ENCODE results near the gene MYH10.

MYH10 gene

DNA sequence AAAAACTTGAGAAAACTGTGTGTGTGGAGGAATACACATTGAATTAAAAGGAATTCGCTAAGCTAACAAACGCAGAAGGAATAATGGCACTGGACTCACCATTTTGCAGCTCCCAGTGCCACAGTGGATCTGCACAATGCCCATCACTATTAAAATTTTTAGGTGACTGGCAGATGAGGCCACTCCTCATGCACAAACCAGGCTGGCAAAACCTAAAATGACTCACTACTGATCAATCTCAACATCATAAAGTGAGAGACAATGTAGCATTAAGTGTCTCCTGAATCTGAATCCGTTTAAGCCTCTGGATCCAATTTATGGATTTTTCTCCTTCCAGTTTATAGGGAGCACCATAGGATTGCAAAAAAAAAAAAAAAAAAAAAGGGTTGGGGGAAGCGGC, 20.6 kb downstream of the MYH10 start:
- DNase-seq (ENCODE audit: low read depth in 2 of 2) = no peak

DNA sequence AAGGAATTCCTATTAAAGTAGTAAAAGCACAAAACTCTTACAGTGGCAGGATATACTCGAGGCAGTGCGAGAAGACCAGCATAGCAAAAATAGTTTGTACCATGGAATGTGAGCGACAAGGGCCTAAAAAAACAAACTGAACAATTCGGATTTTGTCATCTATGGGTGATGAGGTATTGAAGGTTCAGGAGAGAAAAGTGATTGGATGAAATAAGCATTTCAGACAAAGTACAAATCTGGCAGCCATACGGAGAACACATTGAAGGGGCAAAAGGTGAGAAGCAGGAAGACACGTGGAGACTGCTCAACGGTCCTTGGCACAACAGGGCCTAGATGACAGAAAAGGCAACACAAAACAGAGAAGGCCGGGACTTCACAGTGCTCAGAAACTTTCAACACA, 22.5 kb downstream of the MYH10 start:
- DNase-seq (ENCODE audit: low read depth in 2 of 2) = no peak

DNA sequence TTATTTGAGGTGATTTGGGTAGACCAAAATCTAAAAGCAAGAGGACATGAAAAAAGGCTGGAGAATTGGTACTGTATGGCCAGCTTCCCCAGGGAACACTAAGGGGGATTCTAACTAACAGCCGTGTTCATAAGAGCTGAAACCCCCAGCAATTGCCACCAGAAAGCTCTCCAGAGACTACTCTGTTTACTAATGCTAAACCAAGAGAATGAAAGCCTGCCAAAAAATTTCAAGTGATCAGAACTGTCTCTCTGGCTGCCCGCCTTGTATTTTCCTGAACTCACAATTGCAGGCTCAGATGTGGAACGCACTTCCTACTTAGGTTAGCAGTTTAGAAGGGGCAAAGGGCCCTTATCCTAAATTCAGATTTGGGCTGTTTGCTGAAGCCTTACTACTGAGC, 24.1 kb downstream of the MYH10 start:
- DNase-seq (ENCODE audit: low read depth in 2 of 2) = no peak

DNA sequence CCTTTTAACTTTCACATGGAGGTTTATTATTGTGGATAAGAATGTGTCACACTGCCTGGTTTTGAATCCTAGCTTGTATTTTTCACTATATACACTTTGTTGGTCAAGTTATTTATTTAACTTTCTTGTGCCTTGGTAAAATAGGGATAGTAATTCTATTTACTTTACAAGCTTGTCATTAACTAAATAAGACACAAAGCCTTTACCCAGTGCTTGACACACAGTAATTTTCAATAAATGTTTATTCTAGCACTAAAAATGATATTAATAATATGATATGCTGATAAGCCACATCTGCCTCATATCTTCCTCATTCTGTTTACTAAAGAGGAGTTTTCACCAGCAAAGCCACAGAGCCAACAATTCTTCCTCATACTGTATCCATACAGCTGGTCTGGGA, 27.8 kb downstream of the MYH10 start:
- no peak for DNase-seq (ENCODE audit: low read depth in 2 of 2)

DNA sequence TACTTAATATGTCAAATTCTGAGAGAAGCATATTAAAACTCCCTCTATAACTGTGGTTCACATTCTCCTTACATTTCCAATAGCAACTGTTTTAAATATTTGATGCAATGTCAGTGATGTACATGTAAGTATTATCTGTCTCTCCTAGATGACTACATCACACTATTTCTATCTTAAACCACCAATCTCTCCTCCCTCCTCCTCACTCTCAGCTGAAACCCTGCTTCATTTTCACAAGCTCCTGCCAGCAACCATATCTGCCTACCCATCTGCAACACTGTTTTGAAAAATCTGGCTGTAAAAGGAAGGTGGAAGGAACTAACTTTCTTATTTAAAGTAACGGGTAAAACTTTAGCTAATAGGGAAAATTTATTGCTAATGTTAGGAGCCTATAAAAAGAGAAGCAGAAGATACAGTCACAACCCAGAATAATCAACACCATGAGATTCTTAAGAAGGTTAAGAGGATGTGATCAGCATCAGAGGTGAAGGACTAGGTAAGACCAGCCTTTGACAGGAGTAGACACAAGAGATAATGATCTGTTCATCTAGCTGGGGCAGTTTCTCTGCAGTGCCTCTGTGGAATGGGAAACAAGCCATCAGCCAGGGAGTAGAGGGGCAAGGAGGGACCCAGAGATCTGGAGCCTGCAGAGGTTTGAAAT, 31.0 kb downstream of the MYH10 start:
- DNase-seq (ENCODE audit: low read depth in 2 of 2) = no peak

DNA sequence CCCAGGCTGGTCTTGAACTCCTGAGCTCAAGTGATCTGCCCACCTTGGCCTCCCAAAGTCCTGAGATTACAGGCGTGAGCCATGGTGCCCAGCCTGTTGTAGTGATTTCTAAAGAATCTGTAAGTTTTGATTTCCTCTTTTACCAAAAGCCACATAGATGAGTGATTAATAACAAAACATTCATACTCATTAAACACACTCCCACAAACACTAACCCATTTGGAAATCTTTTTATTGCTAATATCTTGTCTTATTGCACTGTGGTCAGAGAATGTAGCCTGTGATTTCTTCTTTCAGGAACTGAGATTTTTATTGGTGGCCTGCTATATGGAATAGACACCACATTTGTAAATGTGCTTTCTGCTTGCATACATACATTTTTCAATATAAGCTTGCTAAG, 31.6 kb downstream of the MYH10 start:
- no peak for DNase-seq (ENCODE audit: low read depth in 2 of 2)

DNA sequence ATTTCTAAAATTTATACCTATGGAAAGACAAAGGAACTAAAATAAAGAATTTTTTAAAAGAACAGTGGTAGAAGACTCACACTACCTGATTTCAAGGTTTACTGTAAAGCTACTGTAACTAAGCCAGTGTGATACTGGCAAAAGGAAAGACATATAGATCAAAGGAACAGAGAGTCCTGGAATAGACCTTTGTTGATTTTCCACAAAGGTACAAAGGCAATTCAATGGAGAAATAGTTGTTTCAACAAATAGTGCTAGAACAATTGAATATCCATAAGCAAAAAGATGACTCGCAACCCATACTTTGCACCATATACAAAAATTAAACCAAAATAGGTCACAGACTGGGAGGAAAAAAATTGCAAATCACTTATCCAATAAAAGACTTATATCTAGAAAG, 36.7 kb downstream of the MYH10 start:
- no peak for DNase-seq (ENCODE audit: low read depth in 2 of 2)

DNA sequence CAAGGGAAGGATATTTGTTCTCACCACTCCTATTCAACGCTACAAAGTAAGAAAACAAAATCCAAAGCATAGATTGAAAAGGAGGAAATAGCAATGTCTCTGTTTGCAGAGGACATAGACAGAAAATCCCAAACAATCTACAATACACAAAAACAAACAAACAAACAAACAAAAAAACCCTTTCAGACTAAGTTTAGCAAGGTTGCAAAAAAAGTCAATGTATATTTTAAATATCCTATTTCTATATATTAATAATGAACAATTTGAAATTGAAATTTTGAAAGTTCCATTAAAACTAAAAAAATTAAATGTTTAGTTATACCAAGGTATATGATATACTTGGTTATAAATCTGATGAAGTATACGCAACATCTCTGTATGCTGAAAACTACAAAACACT, 37.2 kb downstream of the MYH10 start:
- no peak for DNase-seq (ENCODE audit: low read depth in 2 of 2)

DNA sequence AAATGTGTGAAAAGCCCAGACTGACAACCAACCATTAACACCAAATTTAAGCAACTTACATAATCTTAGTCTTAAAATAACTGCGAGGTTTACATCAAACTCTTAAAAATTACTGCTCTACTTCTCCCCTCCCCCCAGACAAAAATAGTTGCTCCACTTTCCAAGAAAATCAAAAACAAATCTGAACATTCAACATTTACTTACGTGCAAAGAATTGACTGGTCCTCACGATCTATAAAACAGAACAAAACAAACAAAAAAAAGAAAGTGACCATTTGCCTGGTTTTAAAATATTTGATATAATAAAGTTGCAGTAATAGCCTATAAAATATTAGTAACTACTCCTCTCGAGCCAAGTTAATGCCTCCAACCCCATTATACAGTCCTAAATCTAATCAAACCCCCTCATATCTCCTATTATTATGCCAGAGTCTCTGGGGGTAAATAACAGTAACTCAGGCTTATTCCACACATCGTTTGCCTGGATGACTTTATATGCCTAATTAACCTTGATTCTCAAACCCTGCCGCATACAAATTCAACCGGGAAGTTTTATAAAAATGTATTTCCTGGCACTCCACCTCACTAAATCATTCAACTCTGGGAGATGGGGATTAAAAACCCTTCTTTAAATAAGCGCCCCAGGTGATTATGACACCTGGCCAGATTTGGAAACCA, 41.5 kb downstream of the MYH10 start:
- DNase-seq (ENCODE audit: low read depth in 2 of 2) = no peak

DNA sequence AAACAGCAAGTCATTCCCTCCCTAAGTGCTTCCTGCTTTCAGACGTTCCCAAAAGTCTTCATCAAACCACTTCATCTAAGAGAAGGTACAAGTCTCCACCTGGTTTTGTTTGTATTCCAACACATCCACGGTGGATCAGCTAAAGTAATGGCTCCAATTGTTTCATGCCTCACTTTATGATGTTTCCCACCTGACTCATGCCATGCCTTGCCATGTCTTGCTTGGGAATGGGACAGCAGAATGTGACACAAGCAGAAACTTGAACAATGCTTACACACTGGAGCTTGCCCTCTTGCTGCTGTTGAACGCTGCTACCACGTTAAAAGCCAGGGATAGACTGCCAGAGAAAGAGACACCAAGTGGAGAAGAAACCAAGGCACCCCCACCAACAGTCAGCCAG, 43.8 kb downstream of the MYH10 start:
- DNase-seq (ENCODE audit: low read depth in 2 of 2) = no peak

DNA sequence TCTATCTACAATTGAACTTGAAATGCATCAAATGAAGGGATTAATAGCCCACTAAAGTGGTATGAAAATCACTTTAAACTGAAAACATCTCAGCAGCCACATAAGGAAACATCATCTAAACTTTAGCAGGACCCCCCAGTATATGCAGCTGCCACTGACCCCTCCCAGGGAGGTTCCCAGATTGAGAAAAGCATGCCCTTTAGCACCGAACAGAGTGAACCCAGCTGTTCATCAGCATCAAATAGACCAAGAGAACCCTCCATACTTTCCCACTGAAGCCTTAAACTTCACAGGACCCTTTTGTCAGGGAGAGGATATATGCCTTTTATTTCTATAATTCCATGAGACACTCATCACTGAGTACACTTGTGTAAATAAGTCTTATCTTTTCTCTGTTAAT, 44.6 kb downstream of the MYH10 start:
- no peak for DNase-seq (ENCODE audit: low read depth in 2 of 2)

DNA sequence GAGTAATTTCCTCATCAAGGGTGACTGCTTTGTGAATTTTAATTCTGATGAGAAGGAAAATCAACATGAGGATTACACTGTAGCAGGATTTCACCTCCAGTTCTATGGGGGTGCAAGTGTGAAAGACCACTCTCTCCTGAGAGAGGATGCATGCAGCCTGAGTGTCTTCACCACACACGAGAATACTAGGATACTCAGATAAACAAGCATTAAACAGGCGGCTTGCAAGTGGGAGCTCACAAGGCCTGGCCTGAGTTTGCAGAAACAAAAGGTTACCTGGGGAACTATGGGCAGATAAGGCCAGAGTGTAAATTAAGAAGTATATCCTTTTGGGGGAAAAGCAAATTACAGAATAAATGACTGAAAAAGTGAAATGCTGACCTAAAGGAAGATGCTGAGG, 46.6 kb downstream of the MYH10 start:
- DNase-seq (ENCODE audit: low read depth in 2 of 2) = no peak

DNA sequence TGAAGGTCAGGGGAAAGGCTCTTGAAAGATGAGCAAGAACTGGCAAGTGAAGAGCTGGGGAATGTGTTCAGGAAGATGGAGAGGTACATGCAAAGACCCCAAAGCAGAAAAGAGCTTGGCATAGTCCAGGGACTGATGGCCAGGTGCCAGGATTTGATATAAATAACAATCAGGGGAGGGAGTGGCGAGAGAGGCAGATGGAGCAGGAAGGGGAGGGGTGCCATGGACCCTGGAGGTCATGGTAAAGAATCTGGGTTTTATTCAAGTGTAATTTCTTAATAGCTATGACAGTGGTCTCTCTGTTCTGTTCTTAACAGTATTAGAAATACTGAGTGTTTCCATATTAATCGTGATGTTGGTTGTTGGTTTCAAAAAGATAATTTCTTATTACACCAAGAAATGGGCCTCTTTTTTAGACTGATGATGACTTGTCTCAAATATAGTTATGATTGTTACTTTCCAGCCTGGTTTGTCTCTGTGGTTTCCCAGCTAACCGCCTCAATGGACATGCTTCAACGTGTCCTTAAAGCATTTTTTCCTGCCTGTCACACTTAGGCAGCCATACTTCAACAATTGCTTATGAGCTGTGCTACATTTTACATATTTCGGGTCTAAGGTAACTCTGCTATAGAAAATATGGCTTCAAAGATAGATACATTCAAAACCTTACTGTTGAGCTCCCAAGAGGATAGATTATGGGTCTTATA, 49.4 kb downstream of the MYH10 start:
- no peak for DNase-seq (ENCODE audit: low read depth in 2 of 2)

DNA sequence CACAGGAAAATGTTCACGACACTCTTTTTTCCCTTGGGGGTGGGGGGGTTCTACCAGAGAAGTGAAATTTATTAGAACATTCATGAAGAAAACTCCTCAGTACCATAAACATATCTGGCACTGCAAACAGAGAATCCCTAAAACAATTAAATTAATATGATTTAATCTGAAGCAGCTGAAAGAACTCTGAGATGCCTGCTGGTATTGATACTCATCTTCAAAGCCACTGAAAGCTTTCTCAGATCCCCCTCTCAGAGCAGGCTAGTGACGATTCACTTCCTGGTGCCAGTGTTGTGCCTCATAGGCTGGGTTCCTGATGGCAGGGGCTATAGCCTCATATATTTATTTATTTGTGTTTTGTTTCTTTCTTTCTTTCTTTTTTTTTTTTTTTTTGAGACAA, 52.7 kb downstream of the MYH10 start:
- DNase-seq (ENCODE audit: low read depth in 2 of 2) = no peak

DNA sequence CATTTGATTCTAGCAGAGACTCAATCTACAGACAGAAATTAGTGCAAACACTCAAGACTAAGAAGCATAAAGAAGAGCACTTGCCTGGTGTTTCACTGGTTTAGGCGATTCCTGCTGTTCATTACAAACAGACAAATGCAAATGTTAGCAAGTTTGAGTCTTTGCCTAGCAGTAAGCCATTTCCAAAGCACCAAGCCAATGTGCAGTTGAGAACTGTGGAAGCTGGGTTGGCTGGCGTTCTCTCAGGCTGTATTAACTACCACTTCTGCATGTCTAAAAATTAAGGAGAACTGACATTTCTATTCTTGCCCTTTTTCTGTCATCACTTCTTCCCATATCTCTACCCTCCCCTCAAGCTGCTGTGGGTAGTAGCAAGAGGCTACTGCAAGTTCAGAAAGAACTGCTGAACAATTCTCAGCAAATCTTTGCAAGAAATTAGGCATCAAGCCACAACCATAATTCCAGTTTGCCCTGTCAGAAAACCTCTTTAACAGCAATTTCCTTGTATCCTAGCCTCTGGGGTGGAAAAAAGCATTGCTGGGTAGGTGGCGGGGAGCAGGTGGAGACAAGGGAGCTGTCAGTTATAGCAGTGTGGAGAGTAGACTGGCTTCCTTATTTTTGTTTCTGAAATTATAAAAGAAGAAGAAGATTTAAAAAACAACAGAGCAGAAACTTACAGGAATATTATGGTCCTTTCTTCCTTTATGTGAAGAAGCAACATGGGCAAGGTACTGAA, 53.8 kb downstream of the MYH10 start:
- DNase-seq (ENCODE audit: low read depth in 2 of 2) = no peak

DNA sequence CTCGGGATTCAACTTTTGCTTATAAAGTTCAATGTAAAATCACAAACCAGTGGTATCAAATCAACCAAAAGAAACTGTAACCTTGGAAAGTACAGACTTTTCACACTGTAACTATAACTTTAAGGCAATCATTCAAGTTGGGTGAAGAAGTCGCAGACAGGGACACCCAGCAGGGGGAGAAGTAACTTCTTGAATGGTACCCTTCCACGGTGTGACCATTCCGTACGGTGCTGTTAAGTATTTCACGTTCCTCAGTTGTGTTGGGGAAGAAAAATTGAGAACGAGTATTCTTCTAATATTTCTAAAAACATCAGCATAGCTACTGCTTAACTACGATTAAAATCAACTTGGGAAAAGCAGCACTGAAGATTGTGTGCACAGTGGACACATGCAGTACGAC, 55.8 kb downstream of the MYH10 start:
- no peak for DNase-seq (ENCODE audit: low read depth in 2 of 2)

DNA sequence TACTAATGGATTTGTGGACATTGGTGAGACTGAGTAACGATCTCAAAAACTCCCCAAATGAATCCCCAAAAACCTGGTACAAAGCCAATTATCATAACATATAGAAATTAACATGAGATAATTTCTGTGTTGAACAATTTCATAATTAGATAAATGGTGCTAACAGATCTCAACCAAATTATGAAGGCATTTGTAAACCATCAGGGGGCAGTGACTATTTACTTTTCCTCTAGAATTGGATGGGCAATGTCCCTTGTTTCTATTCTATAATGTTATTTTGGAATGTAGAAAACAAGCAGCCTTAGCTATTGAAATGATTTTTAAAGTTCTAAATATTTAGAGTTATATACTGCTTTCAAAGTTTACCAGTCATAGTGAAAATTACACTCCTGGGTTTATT, 57.8 kb downstream of the MYH10 start:
- no peak for DNase-seq (ENCODE audit: low read depth in 2 of 2)

DNA sequence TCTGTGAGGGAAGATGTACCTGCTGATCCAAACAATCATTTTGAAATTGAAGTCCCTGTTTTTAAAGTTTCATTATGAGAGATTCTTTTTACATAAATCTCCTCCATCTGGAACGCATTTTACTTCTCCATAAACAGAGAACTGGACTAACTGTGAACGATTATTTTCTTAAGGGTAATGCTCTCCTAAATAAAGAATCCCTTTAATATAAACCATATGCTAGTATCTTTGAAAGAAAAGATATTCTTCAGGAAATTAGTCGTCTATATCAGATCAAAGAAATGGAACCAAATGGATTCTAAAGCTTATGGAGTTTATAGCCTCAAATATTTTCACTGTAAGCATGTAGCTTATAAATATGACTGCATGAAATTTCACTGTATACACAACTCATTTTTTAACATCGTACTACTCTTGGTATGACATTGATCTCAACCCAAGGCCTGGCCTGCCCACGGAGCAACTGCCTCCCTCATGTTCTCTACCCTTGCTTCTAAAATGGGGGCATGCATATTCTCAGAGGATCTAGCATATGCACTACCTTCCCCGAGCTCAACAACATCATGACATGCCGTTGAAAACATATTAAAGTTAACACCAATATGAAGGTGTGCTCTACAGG, 66.4 kb downstream of the MYH10 start:
- no peak for DNase-seq (ENCODE audit: low read depth in 2 of 2)

DNA sequence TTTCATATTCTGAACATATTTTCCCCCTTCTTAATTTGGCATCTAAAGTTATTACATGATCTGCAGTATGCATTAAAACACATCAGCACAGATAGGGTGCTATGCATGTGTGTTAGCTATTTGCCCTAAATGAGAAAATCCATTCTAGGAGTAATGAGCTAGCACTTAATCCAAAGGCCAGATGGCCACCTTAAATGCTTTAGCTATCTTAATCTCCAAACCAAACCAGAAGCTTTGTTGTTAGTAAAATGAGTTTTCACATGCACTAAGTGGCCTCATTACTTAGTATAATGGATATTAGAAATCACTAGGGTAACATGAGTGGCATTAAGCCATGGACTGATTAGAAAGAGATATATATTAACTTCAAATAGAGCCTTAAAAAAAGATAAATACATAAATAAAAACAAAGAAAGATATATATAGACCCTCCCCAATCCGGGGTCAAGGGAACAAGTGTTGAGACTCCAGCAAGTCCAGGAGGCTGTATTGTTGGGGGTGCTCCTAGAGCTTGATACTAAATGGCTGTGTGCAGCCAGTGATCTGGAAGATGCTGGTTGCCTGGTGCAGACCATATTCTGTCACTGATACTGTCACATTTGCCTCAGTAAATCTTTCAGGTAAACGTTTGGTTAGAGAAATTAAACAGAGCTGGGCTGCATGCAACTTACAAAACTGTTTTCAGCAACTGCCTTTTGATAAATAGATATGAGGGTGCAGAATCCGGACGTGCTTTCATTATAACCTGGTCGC, 67.3 kb downstream of the MYH10 start:
- no peak for DNase-seq (ENCODE audit: low read depth in 2 of 2)

DNA sequence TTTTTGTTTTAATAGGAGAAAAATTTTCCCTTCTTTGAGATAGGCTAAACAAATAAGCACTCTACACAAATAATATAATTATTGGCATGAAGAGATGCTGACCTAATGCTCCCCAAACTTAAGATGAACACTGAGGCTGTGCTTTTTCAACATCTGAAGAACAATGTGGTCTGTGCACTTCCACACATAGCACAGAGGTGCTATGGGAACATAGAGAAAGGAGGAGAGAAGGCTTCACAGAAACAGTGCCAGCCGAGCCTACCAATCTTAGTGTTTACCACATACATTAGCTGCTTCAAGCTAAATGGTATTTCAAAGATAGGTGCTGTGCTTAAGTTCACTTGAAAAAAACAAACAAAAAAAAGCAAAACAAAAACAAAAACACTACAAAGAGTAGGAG, 72.4 kb downstream of the MYH10 start:
- DNase-seq (ENCODE audit: low read depth in 2 of 2) = no peak

DNA sequence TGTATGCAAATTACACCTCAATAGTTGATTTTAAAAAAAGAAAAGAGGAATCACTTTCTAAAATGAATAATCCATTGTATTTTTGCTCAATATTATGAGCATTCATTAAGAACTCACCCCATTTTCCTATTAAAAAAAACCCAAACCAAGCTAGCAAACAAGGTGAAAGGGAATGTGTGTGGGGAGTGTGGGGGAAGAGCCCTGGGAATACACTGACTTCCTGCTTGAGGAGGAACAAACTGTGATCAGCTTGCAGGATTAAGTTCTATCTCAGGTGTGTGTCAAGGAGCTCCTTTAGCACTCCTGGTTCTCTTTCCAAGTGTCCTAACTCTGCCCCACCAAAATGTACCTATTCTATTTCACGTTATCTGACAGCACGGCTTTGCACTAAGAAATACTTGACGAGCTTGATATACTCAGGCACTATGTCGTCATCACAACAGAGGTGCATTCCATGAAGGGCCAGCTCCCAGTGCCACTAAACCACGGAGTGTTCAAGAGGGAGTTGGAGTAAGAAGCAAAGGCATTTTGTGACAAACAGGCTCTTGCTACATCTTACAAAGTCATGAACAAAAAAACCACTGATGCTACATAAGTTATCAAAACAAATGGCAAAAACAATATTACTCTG, 73.2 kb downstream of the MYH10 start:
- no peak for DNase-seq (ENCODE audit: low read depth in 2 of 2)

Measured in stimulated activated CD4-positive, alpha-beta T cell treated with anti-CD3 and anti-CD28 coated beads, Interleukin-15, amount 100 ng/mL, for 48 hours (primary cell).